Kidney (tissue), 14 donors: ENCODE results near the gene NKX1-1. TPM values are rescaled to one million over a fixed set of nuclear protein-coding genes. Genes with fewer than 3 reads are reported as not detected.

Experiments
- DNase-seq, 5 donors: peaks; one replicate each; pipeline ENCODE4 v3.0.0-alpha.2; 2013 to 2020
- FAIRE-seq: peaks from 2 replicates; lab custom pipeline; 2012; peaks lifted over from hg19 to GRCh38; lab: Jason Lieb, UNC
- H3K27ac ChIP-seq, 2 donors: one replicate each; pipeline ENCODE4 v1.7.0; 2013; ENCODE audit warnings: low read depth in 2 of 2, low read length in 2 of 2, inconsistent platforms in 1 of 2
- H3K27me3 ChIP-seq: one replicate; pipeline ENCODE4 v1.7.1; 2013; ENCODE audit warnings: low read length, inconsistent platforms; ENCODE audit not compliant: control insufficient read depth, insufficient read depth
- H3K36me3 ChIP-seq, 3 donors: one replicate each; pipeline versions ENCODE4 v1.7.0 to v1.7.1; 2013; ENCODE audit warnings: low read length in 3 of 3, control low read depth in 1 of 3, inconsistent platforms in 1 of 3; ENCODE audit not compliant: insufficient read depth in 3 of 3, control insufficient read depth in 2 of 3
- H3K4me1 ChIP-seq, 3 donors: one replicate each; pipeline versions ENCODE4 v1.7.0 to v1.7.1; 2013; ENCODE audit warnings: low read length in 3 of 3, inconsistent platforms in 1 of 3, low read depth in 1 of 3; ENCODE audit not compliant: control insufficient read depth in 2 of 3, insufficient read depth in 2 of 3
- H3K4me3 ChIP-seq, 3 donors: one replicate each; pipeline versions ENCODE4 v1.7.0 to v1.8.1; 2013; ENCODE audit warnings: low read length in 3 of 3, control low read depth in 1 of 3, inconsistent platforms in 1 of 3
- H3K9ac ChIP-seq, 3 donors: one replicate each; pipeline versions ENCODE4 v1.7.0 to v1.7.1; 2013; ENCODE audit warnings: low read length in 3 of 3, control low read depth in 1 of 3, inconsistent platforms in 1 of 3
- H3K9me3 ChIP-seq, 3 donors: one replicate each; pipeline versions ENCODE4 v1.7.0 to v1.7.1; 2013; ENCODE audit warnings: low read length in 3 of 3, control low read depth in 1 of 3, inconsistent platforms in 1 of 3; ENCODE audit not compliant: control insufficient read depth in 2 of 3, insufficient read depth in 1 of 3
- intact Hi-C: fragments of 100-400 bp; cut with DNase I; formaldehyde crosslinking; loops from one replicate; pipeline ENCODE4 v1.11.1; 2022
- polyA plus RNA-seq: library from polyadenylated mRNA; stranded (reverse); fragments of 350-450 nt; fragmentation: Illumina TruSeq; extraction: RNeasy Lipid Tissue Mini Kit (QIAGEN cat#74804); gene quantifications from one replicate; pipeline ENCODE4 v1.2.3, GENCODE V29; 2014; ENCODE audit warnings: low read depth, low replicate concordance; ENCODE audit not compliant: insufficient read depth
- total RNA-seq: library from RNA; stranded (reverse); fragmentation: NEBNext Ultra II Directional; extraction: Animal tissue kit (Norgen Biotek cat#: 25700); gene quantifications from one replicate; pipeline ENCODE4 v1.2.1, GENCODE V29; 2021
- TF ChIP-seq, protein P1 (sequence below): IDR thresholded peaks from 3 replicates; pipeline ENCODE4 v1.5.1; 2012; ENCODE audit warnings: mild to moderate bottlenecking, moderate library complexity, borderline replicate concordance; ENCODE audit not compliant: insufficient read depth; ENCODE audit errors: extremely low read depth
- donor health status: control.
- donor health status: control.
- donor health status: control.
- donor health status: control.
- donor health status: control.
- donor health status: DM: yes; HTN: yes; CAD: no.
- donor health status: Normal renal cell carcinoma (clear cell type).

The NKX1-1 gene
- total and polyA plus RNA-seq, 2 donors from 2014 or later: not detected

DNA sequence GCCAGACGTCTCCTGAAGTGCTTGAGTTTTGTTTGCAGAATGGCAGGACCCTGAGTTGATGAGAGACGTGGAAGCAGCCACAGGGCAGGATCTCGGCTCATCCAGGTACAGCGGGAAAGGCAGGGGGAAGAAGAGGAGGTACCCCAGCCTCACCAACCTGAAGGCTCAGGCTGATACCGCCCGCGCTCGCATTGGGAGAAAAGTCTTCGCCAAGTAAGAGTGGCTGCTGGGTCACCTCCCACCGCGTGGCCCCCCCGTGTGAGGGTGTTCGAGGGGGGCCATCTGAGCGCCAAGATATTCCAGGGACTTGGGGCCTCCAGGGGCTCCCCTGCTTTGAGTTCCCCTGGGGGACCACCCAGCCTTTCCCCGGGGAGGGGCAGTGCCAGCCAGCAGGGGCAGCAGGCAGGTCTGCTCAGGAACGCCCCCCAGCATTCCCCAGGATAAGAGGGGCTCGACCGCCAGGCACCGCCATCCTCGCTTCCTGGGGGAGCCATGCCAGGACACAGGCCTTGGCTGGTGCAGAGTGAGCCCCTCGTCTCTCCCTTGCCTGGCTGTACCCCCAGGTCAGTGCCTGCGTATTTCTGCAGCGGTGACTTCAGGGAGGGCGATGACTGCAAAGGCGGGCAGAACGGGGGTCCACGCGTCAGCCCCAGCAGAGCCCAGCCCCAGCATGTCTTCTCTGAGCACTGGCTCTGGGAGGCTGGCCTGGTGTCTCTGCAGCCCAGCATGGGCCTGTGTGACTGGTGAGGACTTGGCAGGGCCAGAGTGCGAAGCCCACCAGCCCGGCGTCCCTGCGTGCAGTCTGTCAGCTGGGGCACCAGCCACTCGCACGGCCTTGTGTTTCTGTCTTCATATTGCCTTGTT lies 22.3 kb downstream of the NKX1-1 start:
- Histone ChIP-seq H3K4me3 (no peak overlapping the region), H3K36me3 (peaks cover 0 to 4% (median 2%) of the 10 kb centered on the region in 3 donors), H3K27me3 (no peaks in the 10 kb centered on the region), H3K9ac (no peak overlapping the region), H3K4me1 (no peaks in the 10 kb centered on the region), H3K27ac (no peak overlapping the region), H3K9me3 (peaks cover 0 to 8% (median 0%) of the 10 kb centered on the region in 3 donors)
- intact Hi-C loops: no loop called here
- no peak for FAIRE-seq
- DNase-seq: peak in 1 of 5 donors; percentile 72
- TF ChIP-seq, protein P1, sequence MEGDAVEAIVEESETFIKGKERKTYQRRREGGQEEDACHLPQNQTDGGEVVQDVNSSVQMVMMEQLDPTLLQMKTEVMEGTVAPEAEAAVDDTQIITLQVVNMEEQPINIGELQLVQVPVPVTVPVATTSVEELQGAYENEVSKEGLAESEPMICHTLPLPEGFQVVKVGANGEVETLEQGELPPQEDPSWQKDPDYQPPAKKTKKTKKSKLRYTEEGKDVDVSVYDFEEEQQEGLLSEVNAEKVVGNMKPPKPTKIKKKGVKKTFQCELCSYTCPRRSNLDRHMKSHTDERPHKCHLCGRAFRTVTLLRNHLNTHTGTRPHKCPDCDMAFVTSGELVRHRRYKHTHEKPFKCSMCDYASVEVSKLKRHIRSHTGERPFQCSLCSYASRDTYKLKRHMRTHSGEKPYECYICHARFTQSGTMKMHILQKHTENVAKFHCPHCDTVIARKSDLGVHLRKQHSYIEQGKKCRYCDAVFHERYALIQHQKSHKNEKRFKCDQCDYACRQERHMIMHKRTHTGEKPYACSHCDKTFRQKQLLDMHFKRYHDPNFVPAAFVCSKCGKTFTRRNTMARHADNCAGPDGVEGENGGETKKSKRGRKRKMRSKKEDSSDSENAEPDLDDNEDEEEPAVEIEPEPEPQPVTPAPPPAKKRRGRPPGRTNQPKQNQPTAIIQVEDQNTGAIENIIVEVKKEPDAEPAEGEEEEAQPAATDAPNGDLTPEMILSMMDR: no peak

DNA sequence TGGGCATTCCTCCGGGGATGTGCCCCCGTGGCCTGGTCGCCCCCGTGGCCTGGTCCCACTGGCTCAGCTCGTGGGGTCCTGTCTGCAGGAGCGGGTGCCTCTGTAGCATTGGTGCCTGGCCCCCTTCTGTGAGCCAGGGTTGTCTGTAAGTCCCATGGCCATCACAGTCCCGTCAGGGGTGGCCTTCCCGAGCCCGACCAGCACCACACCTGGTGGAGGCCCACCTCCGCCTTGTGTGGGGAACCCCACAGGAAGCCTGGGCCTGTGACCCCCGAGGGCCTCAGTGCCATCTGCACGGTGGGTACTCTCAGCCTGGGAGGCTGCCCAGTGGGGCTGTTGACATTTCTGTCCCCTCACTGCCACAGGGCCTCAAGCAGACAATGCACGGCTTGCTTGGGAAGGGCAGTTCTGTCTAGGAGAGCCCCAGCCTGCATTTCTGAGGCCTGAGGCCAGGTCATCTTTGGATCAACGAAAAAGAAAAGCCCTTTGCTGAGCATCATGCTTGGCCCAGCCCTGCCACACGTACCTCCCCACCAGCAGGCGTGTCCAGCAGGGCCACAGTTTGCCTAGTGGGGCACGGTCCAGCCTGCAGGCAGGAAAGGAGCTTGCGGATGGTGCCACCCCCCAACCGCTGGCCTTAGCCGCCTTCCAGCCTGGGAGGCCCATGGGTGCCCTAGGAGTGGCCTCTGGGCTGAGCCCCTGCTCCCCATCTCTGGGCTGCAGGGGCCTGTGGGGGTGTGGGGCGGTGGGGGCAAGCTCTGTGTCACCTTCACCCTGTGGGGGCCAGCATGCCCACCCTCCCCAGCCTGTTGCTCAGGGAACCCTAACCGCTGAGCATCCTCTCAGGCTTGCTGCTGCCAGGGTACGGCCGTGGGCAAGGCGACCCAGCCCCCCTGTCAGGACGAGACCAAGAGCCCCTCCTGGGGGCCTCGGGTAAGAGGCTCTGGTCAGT lies 23.2 kb downstream of the NKX1-1 start:
- peaks cover 0 to 4% (median 2%) of the 10 kb centered on the region in 3 donors for H3K36me3 ChIP-seq
- H3K27ac ChIP-seq: no peak overlapping the region
- TF ChIP-seq, protein P1: no peak
- H3K4me1 ChIP-seq: no peaks in the 10 kb centered on the region
- no peaks in the 10 kb centered on the region for H3K9me3 ChIP-seq
- no peaks in the 10 kb centered on the region for H3K27me3 ChIP-seq
- intact Hi-C loops: no loop called here
- H3K4me3 ChIP-seq: no peak overlapping the region
- no peak overlapping the region for H3K9ac ChIP-seq
- peak in 1 of 5 donors; percentile 68 for DNase-seq
- no peak for FAIRE-seq

DNA sequence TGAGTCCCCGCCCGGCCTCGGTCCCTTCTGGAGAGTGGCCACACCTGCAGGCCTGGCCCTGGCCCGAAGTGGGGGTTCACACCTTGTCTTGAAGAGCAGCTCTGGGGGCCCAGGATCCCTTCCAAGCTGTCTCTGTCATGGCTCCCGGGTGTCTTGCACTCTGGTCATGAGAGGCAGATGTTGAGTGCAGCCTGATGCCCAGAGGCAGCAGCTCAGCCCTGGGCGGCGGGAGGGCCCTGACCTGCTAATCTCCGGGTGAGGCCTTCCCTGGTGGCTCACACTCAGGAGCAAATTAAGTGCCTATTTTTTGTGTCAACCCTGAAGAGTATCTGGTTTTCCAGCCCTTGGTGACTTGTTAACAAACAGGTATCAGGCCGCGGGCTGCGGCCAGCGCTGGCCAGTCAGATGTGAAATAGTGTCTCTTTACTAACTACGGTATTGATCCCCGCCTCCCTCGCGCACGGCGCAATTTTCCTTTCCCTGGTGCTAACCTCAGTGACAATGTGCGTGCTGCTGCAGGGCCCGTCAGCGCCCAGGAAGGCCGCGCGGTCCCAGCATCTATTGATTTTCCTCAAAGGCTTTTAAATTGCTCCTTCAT lies 24.2 kb downstream of the NKX1-1 start:
- FAIRE-seq: no peak
- peak in 1 of 5 donors; percentile 47 for DNase-seq
- intact Hi-C loops: no loop called here
- H3K9ac ChIP-seq: no peak overlapping the region
- peaks cover 2 to 4% (median 3%) of the 10 kb centered on the region in 3 donors for H3K36me3 ChIP-seq
- H3K27me3 ChIP-seq: no peaks in the 10 kb centered on the region
- no peak overlapping the region for H3K27ac ChIP-seq
- H3K9me3 ChIP-seq: no peaks in the 10 kb centered on the region
- H3K4me1 ChIP-seq: no peaks in the 10 kb centered on the region
- H3K4me3 ChIP-seq: no peak overlapping the region
- TF ChIP-seq, protein P1: no peak
